ENCODE measurements around the gene NELFCD. TPM values are rescaled to one million over a fixed set of nuclear protein-coding genes. Genes with fewer than 3 reads are reported as not detected.

Gene NELFCD
- total RNA-seq, 1 donor from 2014 or later = 112 TPM

- Mint-ChIP-seq H3K36me3 (ENCODE audit: unreplicated experiment) (no peaks in the 10 kb centered on the region), H3K27ac (ENCODE audit: unreplicated experiment) (no peak overlapping the region), H3K27me3 (ENCODE audit: unreplicated experiment) (peaks cover 2% of the 10 kb centered on the region), H3K4me3 (ENCODE audit: unreplicated experiment) (no peak overlapping the region), H3K9me3 (ENCODE audit: unreplicated experiment) (no peaks in the 10 kb centered on the region), H3K4me1 (ENCODE audit: low read depth, unreplicated experiment) (peaks cover 4% of the 10 kb centered on the region)
- DNase-seq = no peak
- TF ChIP-seq CTCF (IDR thresholded peaks at IDR 0.05; ENCODE audit: partially characterized antibody, unreplicated experiment) = no peak
Observed at GRCh38 chr20:58994390-58995159, 13.5 kb downstream of the NELFCD start.

GRCh38 chr20:58995461-58996225 lies 14.6 kb downstream of the NELFCD start:
- Mint-ChIP-seq H3K36me3 (ENCODE audit: unreplicated experiment) (no peaks in the 10 kb centered on the region), H3K9me3 (ENCODE audit: unreplicated experiment) (no peaks in the 10 kb centered on the region), H3K27me3 (ENCODE audit: unreplicated experiment) (peaks cover 2% of the 10 kb centered on the region), H3K4me1 (ENCODE audit: low read depth, unreplicated experiment) (peaks cover 4% of the 10 kb centered on the region), H3K27ac (ENCODE audit: unreplicated experiment) (peak overlapping the region; percentile 43), H3K4me3 (ENCODE audit: unreplicated experiment) (no peak overlapping the region)
- DNase-seq = no peak
- no peak for TF ChIP-seq CTCF (IDR thresholded peaks at IDR 0.05; ENCODE audit: partially characterized antibody, unreplicated experiment)

GRCh38 chr20:58996226-58996611 lies 15.2 kb downstream of the NELFCD start:
- peaks cover 4% of the 10 kb centered on the region for H3K4me1 Mint-ChIP-seq (ENCODE audit: low read depth, unreplicated experiment)
- peaks cover 2% of the 10 kb centered on the region for H3K27me3 Mint-ChIP-seq (ENCODE audit: unreplicated experiment)
- H3K4me3 Mint-ChIP-seq (ENCODE audit: unreplicated experiment) = no peak overlapping the region
- H3K9me3 Mint-ChIP-seq (ENCODE audit: unreplicated experiment) = no peaks in the 10 kb centered on the region
- DNase-seq = no peak
- H3K27ac Mint-ChIP-seq (ENCODE audit: unreplicated experiment) = no peak overlapping the region
- no peak for TF ChIP-seq CTCF (IDR thresholded peaks at IDR 0.05; ENCODE audit: partially characterized antibody, unreplicated experiment)
- H3K36me3 Mint-ChIP-seq (ENCODE audit: unreplicated experiment) = no peaks in the 10 kb centered on the region

GRCh38 chr20:58997141-58997770 lies 16.2 kb downstream of the NELFCD start:
- peaks cover 4% of the 10 kb centered on the region for H3K4me1 Mint-ChIP-seq (ENCODE audit: low read depth, unreplicated experiment)
- peaks cover 1% of the 10 kb centered on the region for H3K9me3 Mint-ChIP-seq (ENCODE audit: unreplicated experiment)
- H3K36me3 Mint-ChIP-seq (ENCODE audit: unreplicated experiment) = no peaks in the 10 kb centered on the region
- H3K4me3 Mint-ChIP-seq (ENCODE audit: unreplicated experiment) = peak overlapping the region; percentile 5
- H3K27me3 Mint-ChIP-seq (ENCODE audit: unreplicated experiment) = peaks cover 6% of the 10 kb centered on the region
- no peak overlapping the region for H3K27ac Mint-ChIP-seq (ENCODE audit: unreplicated experiment)
- DNase-seq = no peak
- no peak for TF ChIP-seq CTCF (IDR thresholded peaks at IDR 0.05; ENCODE audit: partially characterized antibody, unreplicated experiment)

All from glutamatergic neuron (in vitro differentiated cells).